GM12878 (cell line): Measurements from ENCODE around the gene GIT1. TPM values are rescaled to one million over a fixed set of nuclear protein-coding genes. Genes with fewer than 3 reads are reported as not detected.

ENCODE experiments used
- ATAC-seq: fragments of 200-7000 bp; cut with Tn5 transposase; 3 replicates; pipeline ENCODE4 v1.9.1; 2020; ENCODE audit warnings: mild to moderate bottlenecking, moderate library complexity
- BruUV-seq: library from RNA; stranded (reverse); fragments of 400-500 nt; replicated peaks from 2 replicates; lab custom pipeline; 2021; lab: Mats Ljungman, UMichigan
- CTCF ChIA-PET: fragments of 300-600 bp; sonication (Branson Sonifier 250); formaldehyde crosslinking; extraction: SDS; loops from one replicate; lab custom pipeline; 2021; ENCODE audit warnings: inconsistent platforms; lab: Yijun Ruan, JAX
- POLR2A ChIA-PET: fragments of 350-600 bp; formaldehyde crosslinking; extraction: SDS; loops from one replicate; lab custom pipeline; 2021; ENCODE audit warnings: inconsistent platforms; lab: Charles Lee
- RAD21 ChIA-PET: fragments of 300-600 bp; sonication (Branson Sonifier 250); formaldehyde crosslinking; loops from one replicate; lab custom pipeline; 2023; ENCODE audit warnings: antibody characterized with exemption; ENCODE audit not compliant: unreplicated experiment; lab: Charles Lee
- SMC1A ChIA-PET: fragments of 300-600 bp; sonication (Branson Sonifier 250); formaldehyde crosslinking; loops from one replicate; lab custom pipeline; 2023; ENCODE audit not compliant: unreplicated experiment, uncharacterized antibody; lab: Charles Lee
- DNase-seq: peaks from one replicate; pipeline ENCODE4 v3.0.0-alpha.2; 2011; ENCODE audit warnings: low read depth, low spot score
- FAIRE-seq: peaks from 3 replicates; lab custom pipeline; 2011; peaks lifted over from hg19 to GRCh38; lab: Jason Lieb, UNC
- H2AFZ ChIP-seq: 2 replicates; pipeline ENCODE4 v1.6.0; 2011; ENCODE audit warnings: low read depth, low read length, control low read depth; ENCODE audit not compliant: control insufficient read depth
- H3K27ac ChIP-seq: 2 replicates; pipeline ENCODE4 v1.5.1; 2011; ENCODE audit warnings: control low read depth; ENCODE audit not compliant: control insufficient read depth, insufficient read depth
- H3K27me3 ChIP-seq, 2 experiments: replicated peaks in 1 of 2; 2 replicates each; pipeline versions ENCODE4 v1.6.0 to v1.6.1; 2011; ENCODE audit warnings: low read length in 1 of 2; ENCODE audit not compliant: control insufficient read depth in 2 of 2, insufficient read depth in 2 of 2
- H3K36me3 ChIP-seq, 2 experiments: 2 replicates each; pipeline ENCODE4 v1.5.1; 2011; ENCODE audit warnings: low read length in 1 of 2; ENCODE audit not compliant: control insufficient read depth in 2 of 2, insufficient read depth in 2 of 2
- H3K4me1 ChIP-seq: 2 replicates; pipeline ENCODE4 v1.6.1; 2011; ENCODE audit warnings: mild to moderate bottlenecking, low read length, moderate library complexity, mixed read lengths; ENCODE audit not compliant: control insufficient read depth, insufficient read depth
- H3K4me2 ChIP-seq: 2 replicates; pipeline ENCODE4 v1.6.0; 2011; ENCODE audit warnings: control low read depth; ENCODE audit not compliant: control insufficient read depth, insufficient read depth
- H3K4me3 ChIP-seq: fragments of 200-600 bp; sonication (generic); 2 replicates; pipeline ENCODE4 v1.5.1; 2016
- H3K79me2 ChIP-seq: 2 replicates; pipeline ENCODE4 v1.6.0; 2011; ENCODE audit warnings: low read length; ENCODE audit not compliant: control insufficient read depth, insufficient read depth
- H3K9ac ChIP-seq: 2 replicates; pipeline ENCODE4 v1.8.0; 2011; ENCODE audit warnings: low read length, control low read depth, mixed read lengths; ENCODE audit not compliant: control insufficient read depth, insufficient read depth
- H3K9me3 ChIP-seq: replicated peaks from 3 replicates; pipeline ENCODE4 v1.5.1; 2011; ENCODE audit warnings: mild to moderate bottlenecking, low read length; ENCODE audit not compliant: control insufficient read depth, insufficient read depth
- H4K20me1 ChIP-seq: 2 replicates; pipeline ENCODE4 v1.6.0; 2011; ENCODE audit not compliant: control insufficient read depth, insufficient read depth
- KAT2A ChIP-seq: conservative IDR thresholded peaks from 2 replicates; pipeline ENCODE4 v1.6.1; 2011; ENCODE audit warnings: low read depth, low read length; ENCODE audit not compliant: control insufficient read depth
- TBL1XR1 ChIP-seq: IDR thresholded peaks from 2 replicates; pipeline ENCODE4 v1.6.1; 2012; ENCODE audit warnings: low read depth, low read length, improper control_type of control experiment
- WGBS: methylation state at CpG from one replicate; pipeline ENCODE4 v1.1.6; 2016; ENCODE audit warnings: low lambda C conversion rate; ENCODE audit not compliant: insufficient replicate concordance, insufficient coverage; ENCODE audit errors: missing lambda C conversion rate; 5-methylcytosine and 5-hydroxymethylcytosine counted together
- in situ Hi-C: fragments of 300-500 bp; cut with MboI; formaldehyde crosslinking; loops from 9 replicates; pipeline ENCODE4 v1.14.3; 2018; ENCODE audit warnings: mixed read lengths
- intact Hi-C: fragments of 100-400 bp; cut with micrococcal nuclease; formaldehyde crosslinking; loops from one replicate; pipeline ENCODE4 v1.14.2; 2022; ENCODE audit not compliant: unreplicated experiment
- polyA plus RNA-seq, 11 experiments: library from polyadenylated mRNA; depleted of rRNA in 4 of 11; unstranded in 6 of 11; stranded (reverse) in 5 of 11; fragments of >200 nt; fragmentation: Nextera tagmentation in 4 of 11; fragmentation: Illumina TruSeq in 1 of 11; extraction: Ambion mirVana in 4 of 11; extraction: Trizol in 1 of 11; gene quantifications; 1 replicate in 1 of 11; 2 replicates in 10 of 11; pipeline versions ENCODE4 v1.2.1 to v1.2.3, GENCODE V29; 2011 to 2016; ENCODE audit warnings: inconsistent platforms in 2 of 11, missing spikeins in 2 of 11, low read depth in 1 of 11
- total RNA-seq, 4 experiments: library from RNA; depleted of rRNA in 3 of 4; stranded (reverse); fragments of >200 nt in 3 of 4; fragmentation: Illumina TruSeq in 1 of 4; extraction: Trizol in 1 of 4; gene quantifications; 2 replicates each; pipeline versions ENCODE4 v1.2.1 to v1.2.3, GENCODE V29; 2013 to 2021
- TF ChIP-seq, protein P1 (sequence below): IDR thresholded peaks from 2 replicates; pipeline ENCODE4 v1.6.1; 2012; ENCODE audit warnings: improper control_type of control experiment, low read depth, low read length; ENCODE audit not compliant: insufficient replicate concordance
- TF ChIP-seq, protein P2 (sequence below): fragments of 450-650 bp; IDR thresholded peaks from 2 replicates; pipeline ENCODE4 v1.6.1; 2017; ENCODE audit warnings: low read depth, mild to moderate bottlenecking, moderate library complexity
- TF ChIP-seq, protein P3 (sequence below): fragments of 450-650 bp; IDR thresholded peaks from 2 replicates; pipeline ENCODE4 v1.6.1; 2016; ENCODE audit warnings: mild to moderate bottlenecking
- TF ChIP-seq, protein P4 (sequence below): fragments of 450-650 bp; formaldehyde crosslinking; IDR thresholded peaks from 2 replicates; pipeline ENCODE4 v1.5.0; 2022; ENCODE audit warnings: mild to moderate bottlenecking, missing genetic modification characterization

GIT1 gene
- total and polyA plus RNA-seq, 10 of the 15 experiments (the other 5 are each of a cell fraction or from before 2014, with no cell fraction given) = 0.24 to 45.3 (median 20.9) TPM

DNA sequence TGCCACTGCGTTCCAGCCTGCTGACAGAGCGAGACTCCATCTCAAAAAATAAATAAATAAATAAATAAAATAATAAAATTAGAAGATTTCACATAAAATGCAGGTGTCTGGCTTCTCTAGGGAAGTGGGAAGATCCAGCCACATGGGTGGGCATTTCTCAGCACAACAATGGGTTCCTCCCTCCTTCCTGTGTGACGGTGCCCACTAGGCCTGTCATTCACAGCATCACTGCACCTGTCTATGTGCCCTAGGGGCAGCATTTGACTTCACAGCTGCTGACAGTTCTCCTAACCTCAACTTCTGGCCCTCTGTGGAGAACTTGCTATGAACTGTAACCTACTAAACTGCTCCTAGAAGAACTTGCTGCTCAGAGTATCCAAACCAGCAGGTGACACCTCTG lies 25.6 kb downstream of the GIT1 start:
- CTCF ChIA-PET = interaction anchor here (1.0 to 3.5 kb wide), 5 partner anchors 16 to 194 kb away, joined by 3 to 21 read pairs (median 4); no protein-coding TSS in a partner anchor
- H3K4me1 ChIP-seq = peaks cover 34% of the 10 kb centered on the region

More for the DNA sequence above, 25.6 kb downstream of the GIT1 start:
- Histone ChIP-seq H3K36me3 (peaks cover 2 to 3% of the 10 kb centered on the region in 2 experiments; a peak in 3 of 4 replicates), H3K79me2 (peaks cover 7% of the 10 kb centered on the region; the same call in 1 of the 2 replicates), H3K9ac (no peak overlapping the region), H4K20me1 (no peaks in the 10 kb centered on the region), H3K27me3 (no peaks in the 10 kb centered on the region), H3K4me2 (no peak overlapping the region), H3K9me3 (no peaks in the 10 kb centered on the region), H2AFZ (no peak overlapping the region), H3K4me3 (no peak overlapping the region), H3K27ac (no peak overlapping the region)
- no peak for DNase-seq
- WGBS = 88% methylated on average over 3 of the region's 3 CpGs
- intact Hi-C loops = no loop called here
- no TSS peak for BruUV-seq
- SMC1A ChIA-PET = no interaction called here
- in situ Hi-C loops = no loop called here
- no peak for FAIRE-seq
- ATAC-seq = no peak
- POLR2A ChIA-PET = interaction anchor here (0.6 to 0.7 kb wide), 2 partner anchors 13 to 818 kb away, joined by 4 read pairs; no protein-coding TSS in a partner anchor
- RAD21 ChIA-PET = no interaction called here
- TF ChIP-seq, protein P1, sequence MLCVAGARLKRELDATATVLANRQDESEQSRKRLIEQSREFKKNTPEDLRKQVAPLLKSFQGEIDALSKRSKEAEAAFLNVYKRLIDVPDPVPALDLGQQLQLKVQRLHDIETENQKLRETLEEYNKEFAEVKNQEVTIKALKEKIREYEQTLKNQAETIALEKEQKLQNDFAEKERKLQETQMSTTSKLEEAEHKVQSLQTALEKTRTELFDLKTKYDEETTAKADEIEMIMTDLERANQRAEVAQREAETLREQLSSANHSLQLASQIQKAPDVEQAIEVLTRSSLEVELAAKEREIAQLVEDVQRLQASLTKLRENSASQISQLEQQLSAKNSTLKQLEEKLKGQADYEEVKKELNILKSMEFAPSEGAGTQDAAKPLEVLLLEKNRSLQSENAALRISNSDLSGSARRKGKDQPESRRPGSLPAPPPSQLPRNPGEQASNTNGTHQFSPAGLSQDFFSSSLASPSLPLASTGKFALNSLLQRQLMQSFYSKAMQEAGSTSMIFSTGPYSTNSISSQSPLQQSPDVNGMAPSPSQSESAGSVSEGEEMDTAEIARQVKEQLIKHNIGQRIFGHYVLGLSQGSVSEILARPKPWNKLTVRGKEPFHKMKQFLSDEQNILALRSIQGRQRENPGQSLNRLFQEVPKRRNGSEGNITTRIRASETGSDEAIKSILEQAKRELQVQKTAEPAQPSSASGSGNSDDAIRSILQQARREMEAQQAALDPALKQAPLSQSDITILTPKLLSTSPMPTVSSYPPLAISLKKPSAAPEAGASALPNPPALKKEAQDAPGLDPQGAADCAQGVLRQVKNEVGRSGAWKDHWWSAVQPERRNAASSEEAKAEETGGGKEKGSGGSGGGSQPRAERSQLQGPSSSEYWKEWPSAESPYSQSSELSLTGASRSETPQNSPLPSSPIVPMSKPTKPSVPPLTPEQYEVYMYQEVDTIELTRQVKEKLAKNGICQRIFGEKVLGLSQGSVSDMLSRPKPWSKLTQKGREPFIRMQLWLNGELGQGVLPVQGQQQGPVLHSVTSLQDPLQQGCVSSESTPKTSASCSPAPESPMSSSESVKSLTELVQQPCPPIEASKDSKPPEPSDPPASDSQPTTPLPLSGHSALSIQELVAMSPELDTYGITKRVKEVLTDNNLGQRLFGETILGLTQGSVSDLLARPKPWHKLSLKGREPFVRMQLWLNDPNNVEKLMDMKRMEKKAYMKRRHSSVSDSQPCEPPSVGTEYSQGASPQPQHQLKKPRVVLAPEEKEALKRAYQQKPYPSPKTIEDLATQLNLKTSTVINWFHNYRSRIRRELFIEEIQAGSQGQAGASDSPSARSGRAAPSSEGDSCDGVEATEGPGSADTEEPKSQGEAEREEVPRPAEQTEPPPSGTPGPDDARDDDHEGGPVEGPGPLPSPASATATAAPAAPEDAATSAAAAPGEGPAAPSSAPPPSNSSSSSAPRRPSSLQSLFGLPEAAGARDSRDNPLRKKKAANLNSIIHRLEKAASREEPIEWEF = no peak
- TF ChIP-seq KAT2A (no peak), TBL1XR1 (no peak)
- TF ChIP-seq, protein P2, sequence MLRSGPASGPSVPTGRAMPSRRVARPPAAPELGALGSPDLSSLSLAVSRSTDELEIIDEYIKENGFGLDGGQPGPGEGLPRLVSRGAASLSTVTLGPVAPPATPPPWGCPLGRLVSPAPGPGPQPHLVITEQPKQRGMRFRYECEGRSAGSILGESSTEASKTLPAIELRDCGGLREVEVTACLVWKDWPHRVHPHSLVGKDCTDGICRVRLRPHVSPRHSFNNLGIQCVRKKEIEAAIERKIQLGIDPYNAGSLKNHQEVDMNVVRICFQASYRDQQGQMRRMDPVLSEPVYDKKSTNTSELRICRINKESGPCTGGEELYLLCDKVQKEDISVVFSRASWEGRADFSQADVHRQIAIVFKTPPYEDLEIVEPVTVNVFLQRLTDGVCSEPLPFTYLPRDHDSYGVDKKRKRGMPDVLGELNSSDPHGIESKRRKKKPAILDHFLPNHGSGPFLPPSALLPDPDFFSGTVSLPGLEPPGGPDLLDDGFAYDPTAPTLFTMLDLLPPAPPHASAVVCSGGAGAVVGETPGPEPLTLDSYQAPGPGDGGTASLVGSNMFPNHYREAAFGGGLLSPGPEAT = no peak
- TF ChIP-seq, protein P3, sequence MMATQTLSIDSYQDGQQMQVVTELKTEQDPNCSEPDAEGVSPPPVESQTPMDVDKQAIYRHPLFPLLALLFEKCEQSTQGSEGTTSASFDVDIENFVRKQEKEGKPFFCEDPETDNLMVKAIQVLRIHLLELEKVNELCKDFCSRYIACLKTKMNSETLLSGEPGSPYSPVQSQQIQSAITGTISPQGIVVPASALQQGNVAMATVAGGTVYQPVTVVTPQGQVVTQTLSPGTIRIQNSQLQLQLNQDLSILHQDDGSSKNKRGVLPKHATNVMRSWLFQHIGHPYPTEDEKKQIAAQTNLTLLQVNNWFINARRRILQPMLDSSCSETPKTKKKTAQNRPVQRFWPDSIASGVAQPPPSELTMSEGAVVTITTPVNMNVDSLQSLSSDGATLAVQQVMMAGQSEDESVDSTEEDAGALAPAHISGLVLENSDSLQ = peak; percentile 60
- TF ChIP-seq, protein P4, sequence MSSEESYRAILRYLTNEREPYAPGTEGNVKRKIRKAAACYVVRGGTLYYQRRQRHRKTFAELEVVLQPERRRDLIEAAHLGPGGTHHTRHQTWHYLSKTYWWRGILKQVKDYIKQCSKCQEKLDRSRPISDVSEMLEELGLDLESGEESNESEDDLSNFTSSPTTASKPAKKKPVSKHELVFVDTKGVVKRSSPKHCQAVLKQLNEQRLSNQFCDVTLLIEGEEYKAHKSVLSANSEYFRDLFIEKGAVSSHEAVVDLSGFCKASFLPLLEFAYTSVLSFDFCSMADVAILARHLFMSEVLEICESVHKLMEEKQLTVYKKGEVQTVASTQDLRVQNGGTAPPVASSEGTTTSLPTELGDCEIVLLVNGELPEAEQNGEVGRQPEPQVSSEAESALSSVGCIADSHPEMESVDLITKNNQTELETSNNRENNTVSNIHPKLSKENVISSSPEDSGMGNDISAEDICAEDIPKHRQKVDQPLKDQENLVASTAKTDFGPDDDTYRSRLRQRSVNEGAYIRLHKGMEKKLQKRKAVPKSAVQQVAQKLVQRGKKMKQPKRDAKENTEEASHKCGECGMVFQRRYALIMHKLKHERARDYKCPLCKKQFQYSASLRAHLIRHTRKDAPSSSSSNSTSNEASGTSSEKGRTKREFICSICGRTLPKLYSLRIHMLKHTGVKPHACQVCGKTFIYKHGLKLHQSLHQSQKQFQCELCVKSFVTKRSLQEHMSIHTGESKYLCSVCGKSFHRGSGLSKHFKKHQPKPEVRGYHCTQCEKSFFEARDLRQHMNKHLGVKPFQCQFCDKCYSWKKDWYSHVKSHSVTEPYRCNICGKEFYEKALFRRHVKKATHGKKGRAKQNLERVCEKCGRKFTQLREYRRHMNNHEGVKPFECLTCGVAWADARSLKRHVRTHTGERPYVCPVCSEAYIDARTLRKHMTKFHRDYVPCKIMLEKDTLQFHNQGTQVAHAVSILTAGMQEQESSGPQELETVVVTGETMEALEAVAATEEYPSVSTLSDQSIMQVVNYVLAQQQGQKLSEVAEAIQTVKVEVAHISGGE (CRISPR knock-in tag) = no peak
